ENCODE results near the gene VAV2.

DNA sequence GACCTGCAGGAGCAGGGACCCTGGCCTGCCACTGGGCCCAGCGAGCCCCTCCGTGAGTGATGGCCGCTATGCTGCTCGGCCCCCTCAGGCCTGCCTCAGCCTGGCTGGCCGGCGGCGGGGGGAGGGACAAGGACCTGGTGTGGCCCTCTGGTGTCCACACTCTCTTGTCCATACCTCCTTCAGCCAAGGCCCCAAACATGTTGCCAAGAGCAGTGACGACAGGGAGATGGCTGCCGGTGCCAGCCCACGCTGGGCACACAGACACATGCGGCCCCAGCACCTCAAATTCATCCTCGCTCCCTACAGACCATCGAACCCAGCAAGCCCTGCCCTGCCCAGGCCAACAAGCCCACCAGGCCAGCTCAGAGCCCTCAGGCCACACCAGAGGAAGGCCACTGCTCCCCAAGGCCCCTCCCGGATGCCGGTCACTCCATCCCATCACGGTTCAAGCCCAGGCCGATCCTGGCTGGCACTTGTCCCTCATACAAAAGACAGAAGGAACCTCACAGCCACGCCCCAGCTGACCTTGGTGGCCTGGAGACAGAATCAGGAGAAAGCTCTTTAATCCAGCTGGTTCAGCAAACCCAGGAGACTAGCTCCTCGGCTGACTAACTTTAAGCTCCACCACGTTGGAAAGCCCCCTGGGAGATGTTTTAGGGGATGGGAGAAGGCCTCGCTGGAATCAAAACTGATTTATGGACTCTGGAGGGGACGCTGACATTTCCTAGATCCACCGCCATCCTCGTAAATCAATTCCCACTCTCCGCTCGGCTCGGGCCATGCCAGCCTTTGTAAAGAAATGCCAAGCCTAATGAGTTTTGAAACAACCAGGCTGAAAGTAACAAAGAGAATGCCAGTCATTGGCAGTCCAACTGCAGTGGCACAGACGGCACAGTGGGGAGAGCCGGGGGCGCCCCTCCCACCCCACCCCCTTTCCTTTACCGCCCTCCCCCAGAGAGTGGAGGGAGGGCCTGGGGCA is 84.9 kb downstream of the VAV2 start:
- TF ChIP-seq, protein P1, sequence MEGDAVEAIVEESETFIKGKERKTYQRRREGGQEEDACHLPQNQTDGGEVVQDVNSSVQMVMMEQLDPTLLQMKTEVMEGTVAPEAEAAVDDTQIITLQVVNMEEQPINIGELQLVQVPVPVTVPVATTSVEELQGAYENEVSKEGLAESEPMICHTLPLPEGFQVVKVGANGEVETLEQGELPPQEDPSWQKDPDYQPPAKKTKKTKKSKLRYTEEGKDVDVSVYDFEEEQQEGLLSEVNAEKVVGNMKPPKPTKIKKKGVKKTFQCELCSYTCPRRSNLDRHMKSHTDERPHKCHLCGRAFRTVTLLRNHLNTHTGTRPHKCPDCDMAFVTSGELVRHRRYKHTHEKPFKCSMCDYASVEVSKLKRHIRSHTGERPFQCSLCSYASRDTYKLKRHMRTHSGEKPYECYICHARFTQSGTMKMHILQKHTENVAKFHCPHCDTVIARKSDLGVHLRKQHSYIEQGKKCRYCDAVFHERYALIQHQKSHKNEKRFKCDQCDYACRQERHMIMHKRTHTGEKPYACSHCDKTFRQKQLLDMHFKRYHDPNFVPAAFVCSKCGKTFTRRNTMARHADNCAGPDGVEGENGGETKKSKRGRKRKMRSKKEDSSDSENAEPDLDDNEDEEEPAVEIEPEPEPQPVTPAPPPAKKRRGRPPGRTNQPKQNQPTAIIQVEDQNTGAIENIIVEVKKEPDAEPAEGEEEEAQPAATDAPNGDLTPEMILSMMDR (IDR thresholded peaks at IDR 0.05), result no peak
- no peak for TF ChIP-seq POLR2A (IDR thresholded peaks at IDR 0.05)

All from adrenal gland (tissue), 5 donors.